ENCODE results near the gene TMEM258.

Gene TMEM258

GRCh38 chr11:61805146-61805545 is 12.7 kb upstream of the TMEM258 start:
- FAIRE-seq (no peak), DNase-seq (ENCODE audit: insufficient read length) (no peak)
- no peak; the same call in 1 of the 2 replicates for TF ChIP-seq POLR2A (IDR thresholded peaks at IDR 0.05; ENCODE audit: low read depth, low read length)
- TF ChIP-seq TAF1 (IDR thresholded peaks at IDR 0.05; ENCODE audit: borderline replicate concordance, low read depth, low read length) = no peak
- TF ChIP-seq POLR2AphosphoS5 (IDR thresholded peaks at IDR 0.05; ENCODE audit: low read depth, low read length) = no peak

GRCh38 chr11:61803889-61804647 is 11.7 kb upstream of the TMEM258 start:
- DNase-seq (ENCODE audit: insufficient read length) (no peak), FAIRE-seq (no peak)
- peak; percentile 28; the same call in 1 of the 2 replicates for TF ChIP-seq POLR2A (IDR thresholded peaks at IDR 0.05; ENCODE audit: low read depth, low read length)
- no peak for TF ChIP-seq POLR2AphosphoS5 (IDR thresholded peaks at IDR 0.05; ENCODE audit: low read depth, low read length)

GRCh38 chr11:61802605-61803004 is 10.2 kb upstream of the TMEM258 start:
- TF ChIP-seq TAF1 (IDR thresholded peaks at IDR 0.05; ENCODE audit: borderline replicate concordance, low read depth, low read length) (no peak), POLR2AphosphoS5 (IDR thresholded peaks at IDR 0.05; ENCODE audit: low read depth, low read length) (peak; percentile 18; the same call in 1 of the 2 replicates)
- FAIRE-seq (no peak), DNase-seq (ENCODE audit: insufficient read length) (no peak)

GRCh38 chr11:61800331-61801281 is 8.2 kb upstream of the TMEM258 start:
- no peak for TF ChIP-seq TAF1 (IDR thresholded peaks at IDR 0.05; ENCODE audit: borderline replicate concordance, low read depth, low read length)
- TF ChIP-seq POLR2A (IDR thresholded peaks at IDR 0.05; ENCODE audit: low read depth, low read length) = no peak; the same call in 1 of the 2 replicates
- no peak for TF ChIP-seq POLR2AphosphoS5 (IDR thresholded peaks at IDR 0.05; ENCODE audit: low read depth, low read length)
- no peak for FAIRE-seq
- no peak for DNase-seq (ENCODE audit: insufficient read length)

GRCh38 chr11:61799665-61800284 is 7.4 kb upstream of the TMEM258 start:
- TF ChIP-seq TAF1 (IDR thresholded peaks at IDR 0.05; ENCODE audit: borderline replicate concordance, low read depth, low read length) (no peak), POLR2A (IDR thresholded peaks at IDR 0.05; ENCODE audit: low read depth, low read length) (peak; percentile 17; the same call in 1 of the 2 replicates), POLR2AphosphoS5 (IDR thresholded peaks at IDR 0.05; ENCODE audit: low read depth, low read length) (no peak)
- DNase-seq (ENCODE audit: insufficient read length) (no peak), FAIRE-seq (no peak)

- DNase-seq (ENCODE audit: insufficient read length) (no peak), FAIRE-seq (peak; percentile 78)
Observed at GRCh38 chr11:61797263-61797944, 5.0 kb upstream of the TMEM258 start.

GRCh38 chr11:61795876-61796526 is 3.6 kb upstream of the TMEM258 start:
- no peak for FAIRE-seq
- DNase-seq (ENCODE audit: insufficient read length) = no peak
- TF ChIP-seq TAF1 (IDR thresholded peaks at IDR 0.05; ENCODE audit: borderline replicate concordance, low read depth, low read length) = no peak
- peak; percentile 20; the same call in 1 of the 2 replicates for TF ChIP-seq POLR2AphosphoS5 (IDR thresholded peaks at IDR 0.05; ENCODE audit: low read depth, low read length)
- no peak for TF ChIP-seq POLR2A (IDR thresholded peaks at IDR 0.05; ENCODE audit: low read depth, low read length)

More at GRCh38 chr11:61797263-61797944, 5.0 kb upstream of the TMEM258 start:
- TF ChIP-seq POLR2A (IDR thresholded peaks at IDR 0.05; ENCODE audit: low read depth, low read length) (no peak), POLR2AphosphoS5 (IDR thresholded peaks at IDR 0.05; ENCODE audit: low read depth, low read length) (no peak), TAF1 (IDR thresholded peaks at IDR 0.05; ENCODE audit: borderline replicate concordance, low read depth, low read length) (no peak)

GRCh38 chr11:61795459-61795858 is 3.1 kb upstream of the TMEM258 start:
- FAIRE-seq (no peak), DNase-seq (ENCODE audit: insufficient read length) (no peak)
- TF ChIP-seq TAF1 (IDR thresholded peaks at IDR 0.05; ENCODE audit: borderline replicate concordance, low read depth, low read length) (no peak), POLR2A (IDR thresholded peaks at IDR 0.05; ENCODE audit: low read depth, low read length) (no peak), POLR2AphosphoS5 (IDR thresholded peaks at IDR 0.05; ENCODE audit: low read depth, low read length) (no peak)

- FAIRE-seq (no peak), DNase-seq (ENCODE audit: insufficient read length) (no peak)
- no peak for TF ChIP-seq TAF1 (IDR thresholded peaks at IDR 0.05; ENCODE audit: borderline replicate concordance, low read depth, low read length)
- TF ChIP-seq POLR2AphosphoS5 (IDR thresholded peaks at IDR 0.05; ENCODE audit: low read depth, low read length) = no peak
- no peak for TF ChIP-seq POLR2A (IDR thresholded peaks at IDR 0.05; ENCODE audit: low read depth, low read length)
Observed at GRCh38 chr11:61794579-61794978, 2.2 kb upstream of the TMEM258 start.

GRCh38 chr11:61793829-61794204 is 1.4 kb upstream of the TMEM258 start:
- FAIRE-seq = no peak
- TF ChIP-seq POLR2AphosphoS5 (IDR thresholded peaks at IDR 0.05; ENCODE audit: low read depth, low read length) (no peak), TAF1 (IDR thresholded peaks at IDR 0.05; ENCODE audit: borderline replicate concordance, low read depth, low read length) (no peak)
- no peak for DNase-seq (ENCODE audit: insufficient read length)
